ENCODE data around the gene DNAJC13. TPM values are rescaled to one million over a fixed set of nuclear protein-coding genes. Genes with fewer than 3 reads are reported as not detected.

Gene DNAJC13
- total RNA-seq, 1 experiment from 2014 or later = 28.8 TPM

- no peak for TF ChIP-seq RAD21 (IDR thresholded peaks at IDR 0.05; ENCODE audit: low read depth)
- TF ChIP-seq SP1 (IDR thresholded peaks at IDR 0.05; ENCODE audit: low read depth) = no peak
- TF ChIP-seq FOSL1 (IDR thresholded peaks at IDR 0.05; ENCODE audit: low read depth) = no peak
- no peak for TF ChIP-seq ELF1 (IDR thresholded peaks at IDR 0.05; ENCODE audit: borderline replicate concordance, low read depth)
- TF ChIP-seq CTCF (IDR thresholded peaks at IDR 0.05 in 2 of 3, conservative IDR thresholded peaks at IDR 0.05 in 1 of 3; ENCODE audit: borderline replicate concordance in 1 of 3, insufficient read depth in 1 of 3, low read depth in 2 of 3, low read length in 2 of 3) = no peak
- TF ChIP-seq CEBPB (IDR thresholded peaks at IDR 0.05; ENCODE audit: low read depth) = no peak
- TF ChIP-seq POLR2AphosphoS5 (IDR thresholded peaks at IDR 0.05; ENCODE audit: low read depth, low read length) = no peak
- TF ChIP-seq SIN3A (IDR thresholded peaks at IDR 0.05; ENCODE audit: low read depth) = no peak
- no peak for TF ChIP-seq ZFX (IDR thresholded peaks at IDR 0.05)
- TF ChIP-seq EGR1 (IDR thresholded peaks at IDR 0.05; ENCODE audit: low read depth) = no peak
- no peak for TF ChIP-seq EZH2 (IDR thresholded peaks at IDR 0.05)
- ChIA-PET POLR2A (no interaction called here), CTCF (no interaction called here), RAD21 (ENCODE audit: low non-redundant PET in 1 of 2, low total read pairs in 2 of 2, uncharacterized antibody in 2 of 2, unreplicated experiment in 2 of 2) (no interaction called here)
- Histone ChIP-seq H3K9me3 (ENCODE audit: control insufficient read depth in 1 of 2, insufficient read depth in 1 of 2, low read depth in 1 of 2, low read length in 2 of 2) (no peaks in the 10 kb centered on the region), H3K9me2 (ENCODE audit: insufficient read depth) (no peaks in the 10 kb centered on the region), H3K36me3 (ENCODE audit: control insufficient read depth in 1 of 2, insufficient read depth in 2 of 2, low read length in 2 of 2) (peaks cover 0 to 2% of the 10 kb centered on the region in 2 experiments; a peak in 1 of 4 replicates), H3K27ac (ENCODE audit: low read depth, low read length) (no peak overlapping the region), H3K4me3 (replicated peaks in 1 of 2; ENCODE audit: low read depth in 1 of 2, low read length in 2 of 2) (no peak overlapping the region), H3K27me3 (ENCODE audit: insufficient read depth, low read length) (no peaks in the 10 kb centered on the region), H3K9ac (ENCODE audit: low read length) (no peak overlapping the region), H4K20me1 (ENCODE audit: insufficient read depth) (no peaks in the 10 kb centered on the region), H2AFZ (ENCODE audit: low read depth, low read length, poor library complexity, severe bottlenecking) (no peak overlapping the region), H3K4me1 (ENCODE audit: control insufficient read depth in 1 of 2, insufficient read depth in 2 of 2, low read length in 2 of 2) (no peaks in the 10 kb centered on the region), H3K79me2 (ENCODE audit: insufficient read depth, low read length) (no peaks in the 10 kb centered on the region), H3K4me2 (ENCODE audit: low read length) (no peak overlapping the region)
- no peak for ATAC-seq
- intact Hi-C loops (cut with micrococcal nuclease) = no loop called here
- no TSS peak for BruUV-seq (replicated peaks)
- DNase-seq (ENCODE audit: low read depth, low spot score) = no peak
Measured at GRCh38 chr3:132573797-132574211, 156.5 kb downstream of the DNAJC13 start.

- Histone ChIP-seq H3K79me2 (ENCODE audit: insufficient read depth, low read length) (no peaks in the 10 kb centered on the region), H3K27me3 (ENCODE audit: insufficient read depth, low read length) (no peaks in the 10 kb centered on the region), H3K4me3 (replicated peaks in 1 of 2; ENCODE audit: low read depth in 1 of 2, low read length in 2 of 2) (no peak overlapping the region), H3K9ac (ENCODE audit: low read length) (no peak overlapping the region), H3K9me2 (ENCODE audit: insufficient read depth) (no peaks in the 10 kb centered on the region), H3K36me3 (ENCODE audit: control insufficient read depth in 1 of 2, insufficient read depth in 2 of 2, low read length in 2 of 2) (no peaks in the 10 kb centered on the region), H3K4me2 (ENCODE audit: low read length) (no peak overlapping the region), H3K4me1 (ENCODE audit: control insufficient read depth in 1 of 2, insufficient read depth in 2 of 2, low read length in 2 of 2) (no peaks in the 10 kb centered on the region), H4K20me1 (ENCODE audit: insufficient read depth) (no peaks in the 10 kb centered on the region), H3K27ac (ENCODE audit: low read depth, low read length) (no peak overlapping the region), H2AFZ (ENCODE audit: low read depth, low read length, poor library complexity, severe bottlenecking) (no peak overlapping the region), H3K9me3 (ENCODE audit: control insufficient read depth in 1 of 2, insufficient read depth in 1 of 2, low read depth in 1 of 2, low read length in 2 of 2) (no peaks in the 10 kb centered on the region)
- intact Hi-C loops (cut with micrococcal nuclease) = no loop called here
- CTCF ChIA-PET = no interaction called here
- no TSS peak for BruUV-seq (replicated peaks)
- POLR2A ChIA-PET = no interaction called here
- RAD21 ChIA-PET (ENCODE audit: low non-redundant PET in 1 of 2, low total read pairs in 2 of 2, uncharacterized antibody in 2 of 2, unreplicated experiment in 2 of 2) = no interaction called here
- no peak for ATAC-seq
- no peak for DNase-seq (ENCODE audit: low read depth, low spot score)
- TF ChIP-seq SIN3A (IDR thresholded peaks at IDR 0.05; ENCODE audit: low read depth) (no peak), SP1 (IDR thresholded peaks at IDR 0.05; ENCODE audit: low read depth) (no peak), SRF (IDR thresholded peaks at IDR 0.05; ENCODE audit: low read depth) (no peak), REST (IDR thresholded peaks at IDR 0.05; ENCODE audit: low read depth) (no peak), ELF1 (IDR thresholded peaks at IDR 0.05; ENCODE audit: borderline replicate concordance, low read depth) (no peak), EZH2phosphoT487 (IDR thresholded peaks at IDR 0.05; ENCODE audit: borderline replicate concordance) (no peak), FOSL1 (IDR thresholded peaks at IDR 0.05; ENCODE audit: low read depth) (no peak)
Measured at GRCh38 chr3:132587401-132587800, 170.1 kb downstream of the DNAJC13 start.
